ENCODE measurements around the gene RERE. TPM values are rescaled to one million over a fixed set of nuclear protein-coding genes. Genes with fewer than 3 reads are reported as not detected.
A peak's percentile ranks its signal among the peaks of the same experiment; 100 is the strongest.

Gene RERE
- total and polyA plus RNA-seq, 11 donors = 53.5 to 236 (median 121) TPM

DNA sequence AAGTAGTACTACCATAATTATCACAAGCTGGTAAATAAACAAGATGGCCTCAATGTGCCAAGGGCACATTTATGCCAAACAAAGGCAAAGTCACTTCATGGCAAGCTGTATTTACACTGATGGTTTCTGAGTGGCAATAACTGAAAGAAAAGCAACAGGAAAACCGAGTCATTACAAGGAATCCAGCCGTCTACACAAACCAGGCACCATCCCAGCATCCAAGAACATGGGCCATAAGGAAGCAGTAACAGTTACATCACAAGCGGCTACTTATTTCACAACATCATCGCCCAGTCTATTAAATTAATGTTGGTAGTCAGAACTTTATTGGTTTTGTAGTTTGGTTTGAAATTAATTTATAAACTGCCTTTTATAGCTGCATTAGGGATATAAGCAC, 214.2 kb downstream of the RERE start:
- no peak for TF ChIP-seq POLR2A (IDR thresholded peaks at IDR 0.05)
- TF ChIP-seq, protein P1, sequence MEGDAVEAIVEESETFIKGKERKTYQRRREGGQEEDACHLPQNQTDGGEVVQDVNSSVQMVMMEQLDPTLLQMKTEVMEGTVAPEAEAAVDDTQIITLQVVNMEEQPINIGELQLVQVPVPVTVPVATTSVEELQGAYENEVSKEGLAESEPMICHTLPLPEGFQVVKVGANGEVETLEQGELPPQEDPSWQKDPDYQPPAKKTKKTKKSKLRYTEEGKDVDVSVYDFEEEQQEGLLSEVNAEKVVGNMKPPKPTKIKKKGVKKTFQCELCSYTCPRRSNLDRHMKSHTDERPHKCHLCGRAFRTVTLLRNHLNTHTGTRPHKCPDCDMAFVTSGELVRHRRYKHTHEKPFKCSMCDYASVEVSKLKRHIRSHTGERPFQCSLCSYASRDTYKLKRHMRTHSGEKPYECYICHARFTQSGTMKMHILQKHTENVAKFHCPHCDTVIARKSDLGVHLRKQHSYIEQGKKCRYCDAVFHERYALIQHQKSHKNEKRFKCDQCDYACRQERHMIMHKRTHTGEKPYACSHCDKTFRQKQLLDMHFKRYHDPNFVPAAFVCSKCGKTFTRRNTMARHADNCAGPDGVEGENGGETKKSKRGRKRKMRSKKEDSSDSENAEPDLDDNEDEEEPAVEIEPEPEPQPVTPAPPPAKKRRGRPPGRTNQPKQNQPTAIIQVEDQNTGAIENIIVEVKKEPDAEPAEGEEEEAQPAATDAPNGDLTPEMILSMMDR (IDR thresholded peaks at IDR 0.05) = no peak
- Histone ChIP-seq H3K36me3 (no peaks in the 10 kb centered on the region), H3K4me3 (no peak overlapping the region), H3K27me3 (no peaks in the 10 kb centered on the region), H3K4me1 (peaks cover 0 to 41% (median 24%) of the 10 kb centered on the region in 12 donors), H3K27ac (peak overlapping the region in 1 of 12 donors; percentile 18), H3K9me3 (no peaks in the 10 kb centered on the region)
- WGBS, 4 donors = 87 to 93% (median 89%) methylated on average over 4 of the region's 4 CpGs
- intact Hi-C loops (cut with DNase I) = no loop called here
- no peak for DNase-seq
- no peak for ATAC-seq

DNA sequence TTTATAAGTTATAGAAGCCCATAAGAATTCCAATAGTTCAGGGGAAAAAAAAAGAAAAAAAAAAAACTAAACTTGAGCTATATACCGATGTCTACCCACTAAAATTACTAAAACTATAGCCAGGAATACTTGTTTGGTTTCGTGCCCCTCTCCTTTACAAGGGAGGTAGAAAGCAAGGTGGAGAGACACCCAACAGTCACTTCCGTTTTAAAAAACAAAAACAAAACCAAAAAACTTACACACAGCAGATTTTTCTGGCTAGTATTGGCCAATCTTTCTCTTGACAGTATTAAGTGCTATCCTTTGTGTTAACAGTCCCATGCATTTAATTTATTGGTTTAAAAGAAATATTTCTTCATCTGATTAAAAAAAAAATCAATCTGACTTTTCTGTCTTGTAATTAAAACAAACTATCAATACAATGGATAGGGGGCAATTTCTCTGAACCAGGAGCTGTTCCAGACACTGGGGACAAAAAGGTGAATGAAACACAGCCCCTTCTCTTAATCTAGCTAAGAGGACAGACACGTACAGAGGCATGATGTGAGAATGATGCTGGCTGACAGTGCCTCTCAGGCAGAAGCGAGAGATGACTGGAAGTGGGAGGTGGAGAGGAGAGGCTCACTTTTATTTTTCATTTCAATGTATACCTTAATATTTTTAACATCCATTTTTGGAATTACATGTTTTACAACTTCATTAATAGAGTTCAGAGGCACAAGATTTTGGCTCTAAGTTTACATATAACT, 214.8 kb downstream of the RERE start:
- no peak for DNase-seq
- intact Hi-C loops (cut with DNase I) = no loop called here
- Histone ChIP-seq H3K36me3 (no peaks in the 10 kb centered on the region), H3K27me3 (no peaks in the 10 kb centered on the region), H3K4me1 (peaks cover 0 to 44% (median 29%) of the 10 kb centered on the region in 12 donors), H3K9me3 (no peaks in the 10 kb centered on the region), H3K4me3 (no peak overlapping the region), H3K27ac (peak overlapping the region in 1 of 12 donors; percentile 18)
- TF ChIP-seq POLR2A (IDR thresholded peaks at IDR 0.05) = no peak
- TF ChIP-seq, protein P1 (IDR thresholded peaks at IDR 0.05) = no peak
- 57 to 70% (median 66%) methylated on average over 5 of the region's 5 CpGs for WGBS, 4 donors
- no peak for ATAC-seq

DNA sequence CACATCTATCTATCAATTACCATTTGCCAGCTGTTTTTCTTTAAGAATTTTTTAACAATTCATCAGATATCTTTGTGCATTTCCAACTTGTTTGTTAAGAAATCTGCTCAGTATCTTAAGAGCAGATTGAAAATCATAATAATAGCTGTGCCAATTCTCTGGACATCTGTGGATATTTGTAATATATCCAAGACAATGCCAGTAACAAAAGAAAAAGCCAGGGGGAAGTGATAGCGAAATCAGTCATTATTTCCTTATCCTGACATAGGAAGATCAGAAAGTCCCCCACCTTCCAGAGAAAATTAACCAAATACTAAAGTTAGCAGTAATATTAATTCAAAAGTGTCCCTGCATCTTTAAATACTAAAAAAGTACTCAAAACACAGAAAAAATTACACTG, 217.1 kb downstream of the RERE start:
- no peaks in the 10 kb centered on the region for H3K27me3 ChIP-seq
- DNase-seq (no peak), ATAC-seq (no peak)
- H3K4me3 ChIP-seq = no peak overlapping the region
- TF ChIP-seq POLR2A (IDR thresholded peaks at IDR 0.05) = no peak
- TF ChIP-seq, protein P1 (IDR thresholded peaks at IDR 0.05) = no peak
- H3K4me1 ChIP-seq = peaks cover 0 to 68% (median 43%) of the 10 kb centered on the region in 12 donors
- H3K9me3 ChIP-seq = no peaks in the 10 kb centered on the region
- H3K36me3 ChIP-seq = no peaks in the 10 kb centered on the region
- H3K27ac ChIP-seq = peak overlapping the region in 4 of 12 donors; percentile 3 to 48 (median 22)
- 39 to 69% (median 62%) methylated on average over 1 of the region's 1 CpG for whole genome bisulfite sequencing, 4 donors
- intact Hi-C loops (cut with DNase I) = no loop called here

DNA sequence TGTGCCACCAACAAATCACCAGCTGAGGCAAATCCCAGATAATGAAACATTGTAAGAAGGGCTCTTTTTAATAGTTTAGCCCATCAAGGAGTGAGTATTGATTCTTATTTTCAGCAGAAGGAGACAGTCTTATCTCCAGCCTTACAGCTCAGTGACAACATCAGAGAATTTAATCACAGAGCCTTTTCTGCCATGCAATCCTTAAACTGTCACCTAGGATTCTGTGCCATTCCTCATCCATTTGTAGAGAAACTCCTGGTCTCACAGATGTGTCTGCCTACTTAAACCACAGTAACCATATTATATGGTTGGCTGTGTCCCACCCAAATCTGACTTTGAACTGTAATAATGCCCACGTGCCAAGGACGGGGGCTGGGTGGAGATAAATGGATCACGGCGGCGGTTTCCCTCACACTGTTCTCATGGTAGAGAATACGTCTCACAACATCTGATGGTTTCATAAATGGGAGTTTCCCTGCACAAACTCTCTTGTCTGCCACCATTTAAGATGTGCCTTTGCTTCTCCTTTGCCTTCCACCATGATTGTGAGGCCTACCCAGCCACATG, 217.7 kb downstream of the RERE start:
- peaks cover 0 to 68% (median 43%) of the 10 kb centered on the region in 12 donors for H3K4me1 ChIP-seq
- WGBS, 4 donors = 79 to 90% (median 87%) methylated on average over 6 of the region's 6 CpGs

More for the DNA sequence above, 217.7 kb downstream of the RERE start:
- intact Hi-C loops (cut with DNase I) = loop anchor here in 1 of 10 donors (5.0 kb wide), 1 partner anchor 37 kb away; no protein-coding TSS in a partner anchor
- H3K27ac ChIP-seq = peak overlapping the region in 6 of 12 donors; percentile 3 to 69 (median 57)
- H3K36me3 ChIP-seq = no peaks in the 10 kb centered on the region
- no peaks in the 10 kb centered on the region for H3K9me3 ChIP-seq
- DNase-seq (no peak), ATAC-seq (no peak)
- TF ChIP-seq, protein P1 (IDR thresholded peaks at IDR 0.05) = no peak
- no peak for TF ChIP-seq POLR2A (IDR thresholded peaks at IDR 0.05)
- no peaks in the 10 kb centered on the region for H3K27me3 ChIP-seq
- H3K4me3 ChIP-seq = no peak overlapping the region

Measured in heart left ventricle (tissue), 16 donors.